Measurements from ENCODE around the gene LRP5.

DNA sequence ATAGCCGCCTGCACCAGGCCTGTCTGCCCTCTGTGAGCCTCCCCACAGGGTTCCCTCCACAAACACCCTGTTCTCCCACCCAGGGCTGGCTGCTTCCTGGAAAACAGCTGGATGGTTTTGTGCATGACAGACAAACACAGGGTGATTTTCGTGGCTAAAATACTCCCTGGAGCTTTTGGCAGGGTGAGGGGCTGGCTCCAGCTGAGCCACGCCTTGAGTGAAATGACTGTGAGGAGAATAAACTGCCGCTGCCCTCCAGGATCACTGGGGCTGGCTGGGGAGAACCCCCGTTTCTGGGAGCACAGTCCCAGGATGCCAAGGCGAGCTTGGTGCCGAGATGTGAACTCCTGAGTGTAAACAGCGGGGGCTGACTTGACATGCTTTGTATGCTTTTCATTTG, 127.8 kb downstream of the LRP5 start:
- TF ChIP-seq POLR2A (IDR thresholded peaks at IDR 0.05) = no peak
- TF ChIP-seq, protein P1, sequence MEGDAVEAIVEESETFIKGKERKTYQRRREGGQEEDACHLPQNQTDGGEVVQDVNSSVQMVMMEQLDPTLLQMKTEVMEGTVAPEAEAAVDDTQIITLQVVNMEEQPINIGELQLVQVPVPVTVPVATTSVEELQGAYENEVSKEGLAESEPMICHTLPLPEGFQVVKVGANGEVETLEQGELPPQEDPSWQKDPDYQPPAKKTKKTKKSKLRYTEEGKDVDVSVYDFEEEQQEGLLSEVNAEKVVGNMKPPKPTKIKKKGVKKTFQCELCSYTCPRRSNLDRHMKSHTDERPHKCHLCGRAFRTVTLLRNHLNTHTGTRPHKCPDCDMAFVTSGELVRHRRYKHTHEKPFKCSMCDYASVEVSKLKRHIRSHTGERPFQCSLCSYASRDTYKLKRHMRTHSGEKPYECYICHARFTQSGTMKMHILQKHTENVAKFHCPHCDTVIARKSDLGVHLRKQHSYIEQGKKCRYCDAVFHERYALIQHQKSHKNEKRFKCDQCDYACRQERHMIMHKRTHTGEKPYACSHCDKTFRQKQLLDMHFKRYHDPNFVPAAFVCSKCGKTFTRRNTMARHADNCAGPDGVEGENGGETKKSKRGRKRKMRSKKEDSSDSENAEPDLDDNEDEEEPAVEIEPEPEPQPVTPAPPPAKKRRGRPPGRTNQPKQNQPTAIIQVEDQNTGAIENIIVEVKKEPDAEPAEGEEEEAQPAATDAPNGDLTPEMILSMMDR (IDR thresholded peaks at IDR 0.05) = no peak
